ENCODE data around the gene RBP4.

GRCh38 chr10:93548376-93549071 is 52.5 kb downstream of the RBP4 start:
- TF ChIP-seq CTCF (IDR thresholded peaks at IDR 0.05) (no peak), POLR2A (IDR thresholded peaks at IDR 0.05) (no peak)

All from adrenal gland (tissue), 5 donors.